Mesothelial cell of epicardium (in vitro differentiated cells): Measurements from ENCODE around the gene SPATA21. TPM values are rescaled to one million over a fixed set of nuclear protein-coding genes. Genes with fewer than 3 reads are reported as not detected.

Source experiments
- DNase-seq, 2 experiments: peaks; one replicate each; pipeline ENCODE4 v3.0.0; 2021; ENCODE audit warnings: low spot score in 2 of 2; ENCODE audit not compliant: unreplicated experiment in 2 of 2
- H3K27ac Mint-ChIP-seq: 2 replicates; pipeline ENCODE4 v1.8.0; 2021; ENCODE audit warnings: mixed read lengths
- H3K27me3 Mint-ChIP-seq: 2 replicates; pipeline ENCODE4 v1.8.0; 2021; ENCODE audit warnings: low read depth, mixed read lengths
- H3K36me3 Mint-ChIP-seq: 2 replicates; pipeline ENCODE4 v1.8.0; 2021; ENCODE audit warnings: mixed read lengths
- H3K4me1 Mint-ChIP-seq: 2 replicates; pipeline ENCODE4 v1.8.0; 2021; ENCODE audit warnings: mixed read lengths
- H3K4me3 Mint-ChIP-seq: 2 replicates; pipeline ENCODE4 v1.8.0; 2021; ENCODE audit warnings: mild to moderate bottlenecking, moderate library complexity, mixed read lengths
- H3K9me3 Mint-ChIP-seq: 2 replicates; pipeline ENCODE4 v1.8.0; 2021; ENCODE audit warnings: mixed read lengths
- total RNA-seq: library from RNA; stranded (reverse); gene quantifications from 3 replicates; pipeline ENCODE4 v1.2.1, GENCODE V29; 2021
- TF ChIP-seq, protein P1 (sequence below): fragments of 200-600 bp; sonication (generic); IDR thresholded peaks from one replicate; pipeline ENCODE4 v1.5.0; 2021; ENCODE audit warnings: antibody characterized with exemption; ENCODE audit not compliant: unreplicated experiment

SPATA21 gene
- total RNA-seq, 1 donor from 2014 or later = not detected

DNA sequence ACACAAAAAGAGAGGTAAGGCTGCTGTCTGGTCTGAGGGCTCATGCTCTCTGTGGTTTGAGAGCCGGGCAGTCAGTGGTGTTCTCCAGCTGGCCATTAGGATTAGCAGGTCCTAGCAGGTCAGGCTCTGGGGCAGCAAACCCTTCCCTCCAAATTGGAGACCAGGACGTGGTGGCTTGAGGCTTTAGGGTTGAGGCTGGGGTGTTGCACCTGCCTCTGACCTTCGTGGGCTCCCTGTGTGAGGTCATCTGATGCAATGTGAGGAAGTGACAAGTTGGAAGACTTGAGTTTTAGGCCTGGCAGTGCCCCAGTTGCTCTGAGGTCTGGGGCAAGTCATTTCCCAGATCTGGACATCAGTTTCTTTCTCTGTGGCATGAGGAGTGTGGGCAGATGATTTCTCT is 45.8 kb downstream of the SPATA21 start:
- Mint-ChIP-seq H3K36me3 (peaks cover 9% of the 10 kb centered on the region), H3K27ac (no peak overlapping the region), H3K27me3 (no peaks in the 10 kb centered on the region), H3K4me3 (no peak overlapping the region), H3K9me3 (no peaks in the 10 kb centered on the region), H3K4me1 (peaks cover 17% of the 10 kb centered on the region)
- no peak for DNase-seq
- TF ChIP-seq, protein P1, sequence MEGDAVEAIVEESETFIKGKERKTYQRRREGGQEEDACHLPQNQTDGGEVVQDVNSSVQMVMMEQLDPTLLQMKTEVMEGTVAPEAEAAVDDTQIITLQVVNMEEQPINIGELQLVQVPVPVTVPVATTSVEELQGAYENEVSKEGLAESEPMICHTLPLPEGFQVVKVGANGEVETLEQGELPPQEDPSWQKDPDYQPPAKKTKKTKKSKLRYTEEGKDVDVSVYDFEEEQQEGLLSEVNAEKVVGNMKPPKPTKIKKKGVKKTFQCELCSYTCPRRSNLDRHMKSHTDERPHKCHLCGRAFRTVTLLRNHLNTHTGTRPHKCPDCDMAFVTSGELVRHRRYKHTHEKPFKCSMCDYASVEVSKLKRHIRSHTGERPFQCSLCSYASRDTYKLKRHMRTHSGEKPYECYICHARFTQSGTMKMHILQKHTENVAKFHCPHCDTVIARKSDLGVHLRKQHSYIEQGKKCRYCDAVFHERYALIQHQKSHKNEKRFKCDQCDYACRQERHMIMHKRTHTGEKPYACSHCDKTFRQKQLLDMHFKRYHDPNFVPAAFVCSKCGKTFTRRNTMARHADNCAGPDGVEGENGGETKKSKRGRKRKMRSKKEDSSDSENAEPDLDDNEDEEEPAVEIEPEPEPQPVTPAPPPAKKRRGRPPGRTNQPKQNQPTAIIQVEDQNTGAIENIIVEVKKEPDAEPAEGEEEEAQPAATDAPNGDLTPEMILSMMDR = no peak

DNA sequence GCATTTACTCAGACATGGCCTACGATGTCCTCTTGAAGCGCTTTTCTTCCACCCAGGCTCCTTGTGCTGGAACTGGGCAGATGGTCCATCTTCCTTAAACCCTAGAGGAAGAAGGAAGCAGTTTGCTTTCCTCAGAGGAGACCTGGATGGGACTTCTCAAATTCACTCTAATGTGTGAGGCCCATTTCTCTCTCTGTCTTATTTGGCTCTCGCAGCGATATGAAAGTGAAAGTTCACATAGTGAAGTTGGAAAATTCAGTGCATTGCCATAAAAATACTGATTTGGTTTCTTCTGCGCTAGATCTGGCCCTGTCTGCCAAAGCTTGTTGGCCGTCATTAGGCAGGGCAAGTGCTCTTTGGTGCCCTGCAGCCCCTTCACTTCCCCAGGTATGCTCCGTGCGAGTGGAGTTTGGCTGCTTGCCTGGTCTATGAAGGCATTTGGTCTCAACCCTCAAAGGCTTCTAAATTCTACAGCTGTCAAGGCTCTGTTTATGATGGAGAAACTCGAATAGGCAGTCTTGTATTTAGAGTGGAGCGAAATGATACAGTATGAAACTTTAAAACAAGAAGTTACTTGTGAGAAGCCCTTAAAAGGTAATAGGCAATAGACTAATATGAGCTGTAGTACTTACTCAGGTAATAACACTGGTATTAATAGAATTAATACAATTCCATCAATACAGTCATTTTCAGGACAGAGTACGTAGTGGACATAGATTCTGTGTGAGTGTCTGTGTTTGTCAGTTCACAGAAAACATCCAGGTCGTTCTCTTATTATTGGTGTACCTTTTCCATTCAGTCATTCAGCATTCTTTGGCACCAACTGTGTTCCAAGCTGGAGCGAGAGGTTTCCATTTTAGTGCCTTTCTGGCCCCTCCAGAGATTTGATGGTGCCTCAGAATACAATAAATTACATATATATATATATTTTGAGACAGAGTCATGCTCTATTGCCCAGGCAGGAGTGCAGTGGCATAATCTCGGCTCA is 49.7 kb downstream of the SPATA21 start:
- no peak for DNase-seq
- Mint-ChIP-seq H3K36me3 (peaks cover 3% of the 10 kb centered on the region), H3K27ac (peak overlapping the region; percentile 88), H3K4me3 (no peak overlapping the region), H3K27me3 (no peaks in the 10 kb centered on the region), H3K4me1 (peaks cover 21% of the 10 kb centered on the region), H3K9me3 (no peaks in the 10 kb centered on the region)
- TF ChIP-seq, protein P1 = no peak

DNA sequence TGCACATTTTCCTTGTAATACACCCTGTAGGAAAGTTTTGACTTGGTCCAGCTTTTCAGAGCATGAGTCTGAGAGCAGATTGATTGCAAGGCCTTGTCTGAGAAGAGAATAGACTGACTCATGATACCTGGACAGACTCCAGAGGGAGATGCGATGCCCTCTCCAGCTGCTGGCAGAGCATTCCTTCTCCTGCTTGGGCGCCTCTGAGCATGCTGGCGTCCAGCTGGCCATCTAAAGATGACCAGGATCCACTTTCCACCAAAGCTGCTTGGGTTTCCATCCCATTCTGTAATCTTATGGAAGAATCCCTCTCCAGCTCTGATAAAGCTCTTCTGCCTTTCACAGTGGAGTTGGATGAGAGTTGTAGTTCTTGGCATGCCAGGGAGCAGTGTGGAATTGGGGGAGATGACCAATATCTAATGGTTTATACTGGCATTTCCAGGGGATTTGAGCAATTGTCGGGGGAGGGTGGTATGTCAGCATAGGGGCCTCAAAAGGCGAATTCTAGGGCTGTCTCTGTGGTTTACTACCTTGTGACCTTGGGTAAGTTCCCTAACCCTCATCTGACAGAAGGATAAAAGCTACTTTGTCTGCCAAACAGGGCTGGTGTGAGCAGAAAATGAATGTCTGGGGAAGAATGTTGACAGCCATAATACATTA is 50.6 kb downstream of the SPATA21 start:
- H3K4me3 Mint-ChIP-seq = no peak overlapping the region
- no peaks in the 10 kb centered on the region for H3K27me3 Mint-ChIP-seq
- peaks cover 21% of the 10 kb centered on the region for H3K4me1 Mint-ChIP-seq
- no peak for DNase-seq
- H3K9me3 Mint-ChIP-seq = no peaks in the 10 kb centered on the region
- H3K27ac Mint-ChIP-seq = peak overlapping the region; percentile 70
- H3K36me3 Mint-ChIP-seq = peaks cover 5% of the 10 kb centered on the region
- TF ChIP-seq, protein P1 = no peak

DNA sequence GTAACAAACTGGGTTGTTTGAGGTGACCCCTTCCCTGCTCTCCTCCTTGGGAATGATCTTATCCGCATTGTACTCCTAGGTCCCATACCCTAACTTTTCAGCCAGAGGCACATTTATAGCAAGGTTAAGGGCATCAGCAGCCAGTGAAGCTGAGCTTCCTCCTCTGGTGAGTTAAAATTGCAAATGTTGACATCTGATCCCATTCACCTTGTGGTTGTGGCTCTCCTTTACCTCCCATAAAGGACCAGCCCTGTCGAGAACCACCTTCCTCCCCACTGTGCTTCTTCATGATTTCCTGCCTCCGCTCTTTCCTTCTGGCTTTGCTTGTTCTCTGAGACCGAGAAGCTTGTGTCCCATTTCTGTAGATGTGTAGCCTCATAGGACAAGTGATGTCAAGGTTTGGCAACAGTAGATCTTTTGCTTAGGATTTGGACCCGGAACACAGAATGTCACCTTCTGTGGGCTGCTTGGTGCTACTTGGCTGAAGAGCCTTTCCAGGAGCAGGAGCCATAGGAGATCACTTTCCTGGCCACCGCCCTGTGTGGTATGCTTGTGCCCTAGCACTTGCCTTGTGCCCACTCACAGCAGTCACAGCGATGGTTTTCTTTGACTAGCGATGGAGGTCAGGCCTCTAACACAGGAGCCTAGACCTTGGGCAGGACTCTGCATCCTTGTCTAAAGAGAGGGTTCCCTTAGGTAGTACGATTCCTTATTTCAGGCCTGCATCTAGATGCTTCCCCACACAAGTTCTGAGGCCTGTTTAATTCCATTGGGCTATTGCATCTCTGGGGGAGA is 51.4 kb downstream of the SPATA21 start:
- H3K27ac Mint-ChIP-seq = peak overlapping the region; percentile 70
- no peaks in the 10 kb centered on the region for H3K9me3 Mint-ChIP-seq
- no peak overlapping the region for H3K4me3 Mint-ChIP-seq
- H3K27me3 Mint-ChIP-seq = no peaks in the 10 kb centered on the region
- no peak for DNase-seq
- H3K4me1 Mint-ChIP-seq = peaks cover 21% of the 10 kb centered on the region
- peaks cover 5% of the 10 kb centered on the region for H3K36me3 Mint-ChIP-seq
- TF ChIP-seq, protein P1 = no peak

DNA sequence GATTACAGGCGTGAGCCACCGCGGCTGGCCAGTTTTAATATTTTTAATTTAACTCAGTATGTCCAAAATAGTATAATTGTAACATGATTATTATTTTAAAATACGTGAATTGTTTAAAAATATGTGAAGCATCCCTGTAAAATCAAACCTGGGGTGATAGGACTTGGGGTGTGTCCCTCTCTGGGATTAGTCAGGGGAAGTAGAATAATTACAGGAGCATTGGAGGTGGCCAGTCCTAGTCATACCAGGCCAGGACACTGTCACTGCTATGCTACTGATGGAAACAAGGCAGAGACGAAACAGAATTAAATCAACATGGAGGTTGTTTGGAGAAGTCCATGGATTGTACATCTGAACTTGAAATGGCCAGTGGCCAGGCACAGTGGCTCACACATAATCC is 53.3 kb downstream of the SPATA21 start:
- Mint-ChIP-seq H3K27me3 (no peaks in the 10 kb centered on the region), H3K9me3 (no peaks in the 10 kb centered on the region), H3K4me3 (no peak overlapping the region), H3K27ac (no peak overlapping the region), H3K4me1 (peaks cover 24% of the 10 kb centered on the region), H3K36me3 (peaks cover 5% of the 10 kb centered on the region)
- no peak for DNase-seq
- TF ChIP-seq, protein P1 = no peak
